Cortex of kidney (tissue), 1 donor: ENCODE measurements around the gene OR9Q2.
"Not testable (repeated sequence)": the region's sequence is repeated elsewhere in the genome, so short reads cannot be mapped to it uniquely, and the experiment has no call there.

ENCODE experiments used
- DNase-seq: peaks from one replicate; lab custom pipeline; 2025; lab: John Stamatoyannopoulos, UW

Gene OR9Q2, protein sequence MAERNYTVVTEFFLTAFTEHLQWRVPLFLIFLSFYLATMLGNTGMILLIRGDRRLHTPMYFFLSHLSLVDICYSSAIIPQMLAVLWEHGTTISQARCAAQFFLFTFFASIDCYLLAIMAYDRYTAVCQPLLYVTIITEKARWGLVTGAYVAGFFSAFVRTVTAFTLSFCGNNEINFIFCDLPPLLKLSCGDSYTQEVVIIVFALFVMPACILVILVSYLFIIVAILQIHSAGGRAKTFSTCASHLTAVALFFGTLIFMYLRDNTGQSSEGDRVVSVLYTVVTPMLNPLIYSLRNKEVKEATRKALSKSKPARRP

DNA sequence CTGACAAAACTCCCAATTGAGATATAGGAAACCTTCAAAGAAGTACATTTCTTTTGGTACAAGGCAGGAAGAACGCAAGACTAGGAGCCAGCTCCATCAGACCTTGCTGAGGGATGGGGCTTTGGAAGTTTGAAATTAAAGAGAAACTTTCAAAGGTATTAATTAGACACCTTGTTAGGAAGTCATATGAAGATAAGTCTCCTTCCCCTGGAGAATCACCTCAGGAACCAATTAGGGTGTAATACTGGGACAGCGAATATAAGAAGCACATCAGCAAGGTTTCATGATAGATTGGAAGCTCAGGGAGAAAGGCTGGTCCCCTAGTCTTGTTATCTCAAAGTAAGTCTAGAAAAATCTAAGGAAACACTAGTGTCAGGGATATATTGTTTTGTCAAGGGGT lies at the start of gene OR9Q2:
TSS of gene OR9Q2 (plus strand) at position 301 of the 400 bp plus-strand sequence. CDS start 1,421 bp downstream, outside the sequence.
- DNase-seq: no peak

GRCh38 chr11:58142761-58143160 lies 46.1 kb upstream of the OR9Q2 start:
- DNase-seq: no peak

DNA sequence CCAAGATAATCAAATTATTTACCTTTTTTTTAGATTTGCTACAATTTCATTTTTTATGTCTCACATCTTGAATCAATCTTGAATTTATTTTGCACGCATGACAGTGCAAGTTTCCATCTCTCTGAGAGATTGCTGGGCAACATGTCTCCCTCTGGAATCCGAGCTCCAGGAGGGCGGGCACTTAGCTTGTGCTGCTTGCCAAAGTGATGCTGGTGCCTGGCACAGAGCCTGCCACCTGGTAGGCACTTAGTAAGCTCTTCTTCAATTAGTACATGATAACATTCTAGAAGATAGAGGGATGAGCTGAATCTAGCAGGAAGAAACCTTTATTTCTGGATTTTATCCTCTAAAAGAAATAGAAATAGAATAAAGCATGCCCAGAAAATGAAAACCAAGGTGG lies 36.1 kb upstream of the OR9Q2 start:
- DNase-seq: no peak

DNA sequence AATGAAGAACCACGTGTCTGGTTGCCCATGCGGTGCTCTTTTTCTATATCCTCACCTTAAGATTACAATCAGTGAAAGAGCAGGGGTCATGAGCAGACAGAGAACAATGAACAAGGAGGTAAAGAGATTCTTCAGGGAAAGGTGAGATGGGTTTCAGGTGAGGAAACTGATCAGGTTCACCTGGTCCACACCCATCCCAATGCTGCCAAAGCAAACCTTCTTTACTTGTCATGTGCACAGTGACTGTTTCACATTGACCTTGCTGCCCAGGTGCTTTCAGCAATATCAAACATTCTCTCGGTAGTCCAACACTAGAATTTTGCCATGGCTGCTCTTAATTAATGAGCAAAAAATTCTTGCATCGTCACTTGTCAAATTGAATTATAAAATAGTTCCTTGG lies 24.5 kb upstream of the OR9Q2 start:
- DNase-seq: no peak

DNA sequence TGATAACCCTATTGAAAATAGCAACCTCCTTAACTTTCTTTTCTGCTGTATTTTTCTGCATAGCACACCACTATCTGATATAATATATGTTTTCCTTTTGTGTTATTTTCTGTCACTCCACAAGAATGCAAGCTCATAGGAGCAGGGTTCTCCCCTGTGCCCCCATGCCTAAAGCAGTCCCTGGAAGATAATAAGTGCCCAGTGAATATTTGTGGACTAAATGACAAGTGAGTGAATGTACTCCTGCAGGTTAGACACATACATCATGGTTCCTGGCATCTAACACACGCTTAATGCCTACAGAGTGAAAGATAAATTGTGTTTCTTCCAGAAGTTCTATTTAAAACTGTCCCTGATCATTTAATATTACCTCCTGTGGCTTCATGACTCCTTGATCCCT lies 23.9 kb upstream of the OR9Q2 start:
- DNase-seq: no peak

DNA sequence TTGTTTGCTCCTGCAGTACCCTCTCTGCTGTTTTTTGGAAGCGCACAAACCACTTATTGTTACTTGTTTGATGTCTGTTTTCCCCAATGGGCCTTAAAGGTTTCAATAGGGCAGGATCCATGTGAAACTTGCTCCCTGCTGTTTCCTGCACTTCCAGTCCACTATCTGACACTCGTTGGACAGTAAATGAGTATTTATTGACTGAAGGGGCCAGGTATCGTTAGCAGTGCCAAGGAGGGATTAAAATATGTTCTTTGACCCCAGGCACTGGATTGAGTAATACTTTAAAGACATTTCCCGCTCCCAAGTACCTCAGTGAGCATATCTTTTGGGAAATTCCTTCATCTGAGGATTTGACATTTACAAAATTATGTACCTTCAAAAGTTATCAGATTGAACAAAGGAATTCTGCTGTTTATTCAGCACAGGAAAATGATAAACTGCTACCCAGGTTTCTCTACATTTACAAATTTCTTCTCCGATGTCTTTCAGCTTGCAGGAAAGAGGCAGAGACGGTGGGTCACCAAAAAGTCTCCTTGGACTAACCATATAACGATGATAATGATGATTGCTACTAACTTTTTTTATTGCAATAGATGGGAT lies 23.3 kb upstream of the OR9Q2 start:
- DNase-seq: no peak

GRCh38 chr11:58177409-58178054 lies 11.3 kb upstream of the OR9Q2 start:
- DNase-seq: no peak

DNA sequence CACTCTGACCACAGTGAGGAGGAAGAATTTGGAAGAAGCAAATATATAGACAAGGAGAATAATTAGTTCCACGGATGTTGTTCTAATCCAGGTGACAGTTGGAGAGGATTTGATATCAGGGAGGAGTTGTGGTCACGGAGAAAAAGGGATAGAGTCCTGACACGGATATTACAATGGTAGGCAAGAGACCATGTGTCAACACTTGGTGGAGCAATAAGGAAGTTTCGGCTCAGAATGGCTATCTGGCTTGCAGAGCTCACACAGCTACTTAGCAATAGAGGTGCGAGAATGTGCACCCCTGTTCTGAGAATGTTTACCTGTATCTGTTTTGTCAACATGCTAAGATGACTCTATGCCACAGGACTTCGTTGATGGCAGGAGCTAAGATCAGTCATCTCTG lies 10.4 kb upstream of the OR9Q2 start:
- no peak for DNase-seq

DNA sequence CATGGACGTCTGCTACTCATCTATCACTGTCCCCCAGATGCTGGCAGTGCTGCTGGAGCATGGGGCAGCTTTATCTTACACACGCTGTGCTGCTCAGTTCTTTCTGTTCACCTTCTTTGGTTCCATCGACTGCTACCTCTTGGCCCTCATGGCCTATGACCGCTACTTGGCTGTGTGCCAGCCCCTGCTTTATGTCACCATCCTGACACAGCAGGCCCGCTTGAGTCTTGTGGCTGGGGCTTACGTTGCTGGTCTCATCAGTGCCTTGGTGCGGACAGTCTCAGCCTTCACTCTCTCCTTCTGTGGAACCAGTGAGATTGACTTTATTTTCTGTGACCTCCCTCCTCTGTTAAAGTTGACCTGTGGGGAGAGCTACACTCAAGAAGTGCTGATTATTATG lies 9.2 kb upstream of the OR9Q2 start:
- DNase-seq: no peak

- no peak for DNase-seq
Measured at GRCh38 chr11:58186938-58187337, 1.9 kb upstream of the OR9Q2 start.

DNA sequence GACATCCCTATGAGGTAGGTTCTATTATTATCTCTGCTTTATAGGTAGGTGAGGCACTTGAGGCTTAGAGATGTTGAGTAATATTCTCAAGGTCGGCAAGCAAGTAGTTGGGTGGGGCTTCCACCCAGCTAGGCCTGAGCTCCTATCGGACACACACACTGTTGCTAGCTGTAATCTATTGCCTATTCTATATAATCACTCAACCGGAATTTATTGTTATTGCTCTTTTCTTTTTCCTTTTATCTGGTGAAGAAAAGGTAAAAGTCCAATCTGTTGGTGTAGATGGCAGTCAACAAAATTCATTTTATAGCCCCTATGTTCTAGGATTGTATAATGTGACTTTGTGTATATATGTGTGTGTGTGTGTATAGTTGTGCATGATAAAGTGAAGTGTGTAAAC lies 3.4 kb downstream of the OR9Q2 start:
- DNase-seq: no peak

DNA sequence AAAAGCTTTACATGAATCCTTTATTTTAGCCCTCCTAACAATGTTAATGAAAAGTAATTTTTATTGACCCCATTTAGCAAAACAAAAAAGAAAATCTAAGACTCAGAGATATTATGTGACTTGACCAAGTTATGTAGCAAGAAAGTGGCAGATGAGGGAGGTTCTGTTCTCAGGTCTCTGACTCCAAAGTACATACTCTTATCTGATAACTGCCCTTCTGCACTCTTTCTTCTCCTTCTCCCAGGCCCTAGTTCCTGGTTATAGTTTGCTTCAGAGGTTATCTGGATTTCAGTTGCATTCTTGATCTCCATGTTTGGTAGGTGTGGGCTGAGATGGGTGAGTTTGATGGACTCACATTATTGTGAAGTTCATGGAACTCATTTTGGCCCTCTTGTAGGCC lies 4.5 kb downstream of the OR9Q2 start:
- no peak for DNase-seq

DNA sequence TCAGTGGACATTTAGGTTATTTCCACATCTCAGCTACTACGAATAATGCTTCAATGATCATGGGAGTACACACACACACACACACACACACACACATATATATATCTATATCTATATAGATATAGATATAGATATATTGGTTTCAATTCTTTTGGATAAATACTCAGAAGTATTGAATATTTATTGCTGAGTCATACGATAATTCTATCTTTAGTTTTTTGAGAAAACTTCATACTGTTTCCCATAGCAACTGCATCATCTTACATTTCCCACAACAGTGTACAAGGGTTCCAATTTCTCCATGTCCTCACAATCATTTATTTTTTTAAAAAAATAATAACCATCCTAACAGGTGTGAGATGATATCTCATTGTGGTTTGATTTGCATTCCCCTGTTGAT lies 7.1 kb downstream of the OR9Q2 start:
- DNase-seq: no peak

- no peak for DNase-seq
Measured at GRCh38 chr11:58199271-58199670, 10.4 kb downstream of the OR9Q2 start.

DNA sequence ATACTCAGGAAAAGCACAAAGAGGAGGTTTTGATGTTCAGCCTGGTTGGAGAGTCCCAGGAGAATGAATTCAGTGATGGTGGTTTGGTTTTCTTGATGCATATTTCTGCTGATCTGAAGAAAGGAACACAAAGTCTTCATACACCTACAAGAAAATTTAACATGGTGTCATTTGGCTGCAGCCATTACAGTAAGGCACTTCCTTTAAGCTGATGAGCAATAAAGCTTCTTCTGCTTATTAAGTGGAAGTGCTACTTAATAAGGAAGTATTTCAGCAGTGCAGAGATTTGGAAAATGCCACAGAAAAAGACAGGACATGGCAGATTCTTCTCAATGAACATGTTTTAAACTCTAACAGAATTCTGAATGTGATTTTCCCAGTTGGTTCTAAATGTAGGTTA lies 15.2 kb downstream of the OR9Q2 start, which contains the start of gene OR1S2:
TSS of gene OR1S2 (minus strand) at position 101 of the 400 bp plus-strand sequence. CDS start at position 101, 0 bp downstream.
- DNase-seq: no peak

GRCh38 chr11:58212420-58212819 lies 23.6 kb downstream of the OR9Q2 start, which contains the start of gene OR1S1:
OR1S1 (plus strand) TSS chr11:58212720.
- DNase-seq: not testable (repeated sequence)

DNA sequence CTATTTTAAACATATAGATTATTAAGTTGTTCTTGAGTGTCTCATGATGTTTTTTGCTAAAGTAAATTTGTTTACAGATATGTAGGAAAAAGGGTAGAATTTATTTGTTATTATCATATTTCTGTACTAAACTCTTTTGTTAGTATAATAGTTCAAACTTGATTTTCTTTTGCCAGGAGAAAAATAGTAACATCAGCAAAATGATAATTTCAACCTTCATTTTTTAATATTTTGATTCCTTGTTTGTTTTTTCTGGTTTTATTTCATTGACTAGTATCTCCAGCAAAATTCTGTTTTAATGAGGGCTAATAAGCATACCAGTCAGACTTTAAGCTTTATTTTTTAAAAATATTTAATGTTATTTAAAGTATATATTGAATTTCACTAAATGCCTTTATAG lies 27.6 kb downstream of the OR9Q2 start:
- DNase-seq: no peak

GRCh38 chr11:58222721-58223120 lies 33.9 kb downstream of the OR9Q2 start:
- no peak for DNase-seq

DNA sequence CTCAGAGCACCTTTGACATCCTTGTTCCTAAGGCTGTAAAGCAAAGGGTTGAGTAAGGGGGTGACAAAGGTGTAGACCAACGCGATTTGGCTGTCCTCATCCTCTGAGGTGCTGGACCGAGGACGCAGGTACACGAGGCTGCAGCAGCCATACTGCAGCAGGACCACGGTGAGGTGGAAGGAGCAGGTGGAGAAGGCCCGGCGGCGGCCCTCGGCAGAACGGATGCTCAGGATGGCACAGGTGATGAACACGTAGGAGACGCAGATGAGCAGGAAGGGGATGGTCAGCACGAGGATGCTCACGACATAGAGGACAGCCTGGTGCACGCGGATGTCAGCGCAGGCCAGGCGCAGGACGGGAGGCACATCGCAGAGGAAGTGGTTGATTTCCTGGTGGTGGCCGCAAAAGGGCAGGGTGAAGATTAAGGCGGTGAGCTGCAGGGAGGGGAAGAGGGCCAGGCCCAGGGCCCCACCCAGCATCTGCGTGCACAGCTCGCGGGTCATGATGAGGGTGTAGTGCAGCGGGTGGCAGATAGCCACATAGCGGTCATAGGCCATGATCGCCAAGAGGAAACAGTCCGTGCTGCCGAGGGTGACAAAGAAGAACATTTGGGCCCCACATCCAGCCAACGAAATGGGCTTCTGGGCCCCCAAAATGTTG lies 39.2 kb downstream of the OR9Q2 start:
- no peak for DNase-seq
